ENCODE results near the gene TMEM164. TPM values are rescaled to one million over a fixed set of nuclear protein-coding genes. Genes with fewer than 3 reads are reported as not detected.

Gene TMEM164
- total RNA-seq, 1 donor from 2014 or later = 19.1 TPM

- intact Hi-C loops (cut with micrococcal nuclease) = loop anchor here (2.0 to 10.0 kb wide), 3 partner anchors 141 to 1909 kb away; partner anchors contain the start of genes ATG4A, NXT2 and PSMD10
Observed at GRCh38 chrX:110003167-110004156, 548 bp downstream of the TMEM164 start.

- intact Hi-C loops (cut with micrococcal nuclease) = loop anchor here (10.0 kb wide), 2 partner anchors 141 to 1909 kb away; partner anchors contain the start of genes ATG4A and PSMD10
Observed at GRCh38 chrX:110004215-110004614, 1.3 kb downstream of the TMEM164 start.

- intact Hi-C loops (cut with micrococcal nuclease) = loop anchor here (10.0 kb wide), 2 partner anchors 140 to 1910 kb away; partner anchors contain the start of genes ATG4A and PSMD10
Observed at GRCh38 chrX:110004731-110005369, 1.9 kb downstream of the TMEM164 start.

GRCh38 chrX:110006161-110006560 lies 3.2 kb downstream of the TMEM164 start:
- intact Hi-C loops (cut with micrococcal nuclease) = loop anchor here (10.0 kb wide), 2 partner anchors 139 to 1911 kb away; partner anchors contain the start of genes ATG4A and PSMD10

GRCh38 chrX:110006821-110007375 lies 4.0 kb downstream of the TMEM164 start:
- intact Hi-C loops (cut with micrococcal nuclease) = loop anchor here (10.0 kb wide), 2 partner anchors 138 to 1912 kb away; partner anchors contain the start of genes ATG4A and PSMD10

- intact Hi-C loops (cut with micrococcal nuclease) = loop anchor here (10.0 kb wide), 2 partner anchors 137 to 1913 kb away; partner anchors contain the start of genes ATG4A and PSMD10
Observed at GRCh38 chrX:110008011-110008635, 5.2 kb downstream of the TMEM164 start.

GRCh38 chrX:110012818-110013485 lies 10.0 kb downstream of the TMEM164 start:
- intact Hi-C loops (cut with micrococcal nuclease) = no loop called here

- intact Hi-C loops (cut with micrococcal nuclease) = no loop called here
Observed at GRCh38 chrX:110013968-110014367, 11.1 kb downstream of the TMEM164 start.

- intact Hi-C loops (cut with micrococcal nuclease) = no loop called here
Observed at GRCh38 chrX:110015032-110015431, 12.1 kb downstream of the TMEM164 start.

GRCh38 chrX:110015915-110016314 lies 13.0 kb downstream of the TMEM164 start:
- intact Hi-C loops (cut with micrococcal nuclease) = no loop called here

GRCh38 chrX:110020536-110020935 lies 17.6 kb downstream of the TMEM164 start:
- intact Hi-C loops (cut with micrococcal nuclease) = no loop called here

- intact Hi-C loops (cut with micrococcal nuclease) = no loop called here
Observed at GRCh38 chrX:110021258-110022022, 18.5 kb downstream of the TMEM164 start.

GRCh38 chrX:110022599-110023448 lies 19.9 kb downstream of the TMEM164 start:
- intact Hi-C loops (cut with micrococcal nuclease) = no loop called here

- intact Hi-C loops (cut with micrococcal nuclease) = no loop called here
Observed at GRCh38 chrX:110025395-110025794, 22.5 kb downstream of the TMEM164 start.

GRCh38 chrX:110026099-110026844 lies 23.4 kb downstream of the TMEM164 start:
- intact Hi-C loops (cut with micrococcal nuclease) = no loop called here

- intact Hi-C loops (cut with micrococcal nuclease) = no loop called here
Observed at GRCh38 chrX:110032534-110033147, 29.7 kb downstream of the TMEM164 start.

- intact Hi-C loops (cut with micrococcal nuclease) = no loop called here
Observed at GRCh38 chrX:110034036-110034435, 31.1 kb downstream of the TMEM164 start.
